ENCODE data around the gene ATP6V0D1. TPM values are rescaled to one million over a fixed set of nuclear protein-coding genes. Genes with fewer than 3 reads are reported as not detected.

Gene ATP6V0D1
- total and polyA plus RNA-seq, 11 donors = 18.6 to 141 (median 68.5) TPM

DNA sequence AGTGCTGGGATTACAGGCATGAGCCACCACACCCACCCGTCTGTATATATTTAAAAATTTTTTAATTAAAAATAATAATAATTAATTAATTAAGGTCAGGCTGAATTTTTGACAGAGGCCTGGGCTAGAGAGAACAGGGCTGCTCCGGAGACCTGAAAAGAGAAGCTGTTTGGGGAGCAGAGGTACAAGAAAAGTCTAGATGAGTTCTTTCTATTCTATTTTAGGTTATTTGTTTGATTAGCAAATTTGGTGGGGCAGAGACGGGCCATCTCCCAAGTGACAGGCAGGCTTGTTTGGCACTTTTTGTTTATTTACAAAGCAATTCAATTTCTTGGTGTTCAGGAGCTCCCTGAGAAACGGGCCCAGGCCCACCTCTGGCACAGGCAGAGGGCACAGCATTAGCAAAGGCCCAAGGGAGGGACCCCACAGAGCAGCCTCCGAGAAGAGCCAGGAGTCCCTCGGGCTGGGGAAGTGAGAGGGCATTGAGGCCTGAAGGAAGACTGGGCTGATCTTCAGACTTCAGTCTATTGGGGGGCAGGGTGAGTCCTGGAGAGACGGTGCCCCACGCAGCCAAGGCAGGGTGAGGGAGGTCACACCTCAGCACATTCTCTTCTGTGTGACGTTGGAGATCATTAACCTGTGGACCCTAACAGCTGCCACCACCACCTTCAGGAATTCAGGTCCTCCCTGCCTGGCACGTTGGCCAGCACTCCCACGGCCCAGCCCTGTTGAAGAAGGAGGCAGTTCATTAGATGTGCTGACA, 36.9 kb upstream of the ATP6V0D1 start:
- Histone ChIP-seq H3K4me3 (no peak overlapping the region), H3K4me1 (peaks cover 0 to 44% (median 8%) of the 10 kb centered on the region in 12 donors), H3K27me3 (no peaks in the 10 kb centered on the region), H3K9me3 (no peaks in the 10 kb centered on the region), H3K27ac (no peak overlapping the region), H3K36me3 (no peaks in the 10 kb centered on the region)
- DNase-seq (no peak), ATAC-seq (no peak)
- TF ChIP-seq POLR2A (IDR thresholded peaks at IDR 0.05) = no peak
- TF ChIP-seq, protein P1, sequence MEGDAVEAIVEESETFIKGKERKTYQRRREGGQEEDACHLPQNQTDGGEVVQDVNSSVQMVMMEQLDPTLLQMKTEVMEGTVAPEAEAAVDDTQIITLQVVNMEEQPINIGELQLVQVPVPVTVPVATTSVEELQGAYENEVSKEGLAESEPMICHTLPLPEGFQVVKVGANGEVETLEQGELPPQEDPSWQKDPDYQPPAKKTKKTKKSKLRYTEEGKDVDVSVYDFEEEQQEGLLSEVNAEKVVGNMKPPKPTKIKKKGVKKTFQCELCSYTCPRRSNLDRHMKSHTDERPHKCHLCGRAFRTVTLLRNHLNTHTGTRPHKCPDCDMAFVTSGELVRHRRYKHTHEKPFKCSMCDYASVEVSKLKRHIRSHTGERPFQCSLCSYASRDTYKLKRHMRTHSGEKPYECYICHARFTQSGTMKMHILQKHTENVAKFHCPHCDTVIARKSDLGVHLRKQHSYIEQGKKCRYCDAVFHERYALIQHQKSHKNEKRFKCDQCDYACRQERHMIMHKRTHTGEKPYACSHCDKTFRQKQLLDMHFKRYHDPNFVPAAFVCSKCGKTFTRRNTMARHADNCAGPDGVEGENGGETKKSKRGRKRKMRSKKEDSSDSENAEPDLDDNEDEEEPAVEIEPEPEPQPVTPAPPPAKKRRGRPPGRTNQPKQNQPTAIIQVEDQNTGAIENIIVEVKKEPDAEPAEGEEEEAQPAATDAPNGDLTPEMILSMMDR (IDR thresholded peaks at IDR 0.05) = no peak
- WGBS, 4 donors = 76 to 85% (median 83%) methylated on average over 11 of the region's 11 CpGs
- intact Hi-C loops (cut with DNase I) = loop anchor here in 4 of 10 donors (2.0 to 10.0 kb wide), 5 partner anchors 21 to 297 kb away; partner anchors contain the start of genes AGRP (in 3 of the 4) and ATP6V0D1 (in 3 of the 4)

DNA sequence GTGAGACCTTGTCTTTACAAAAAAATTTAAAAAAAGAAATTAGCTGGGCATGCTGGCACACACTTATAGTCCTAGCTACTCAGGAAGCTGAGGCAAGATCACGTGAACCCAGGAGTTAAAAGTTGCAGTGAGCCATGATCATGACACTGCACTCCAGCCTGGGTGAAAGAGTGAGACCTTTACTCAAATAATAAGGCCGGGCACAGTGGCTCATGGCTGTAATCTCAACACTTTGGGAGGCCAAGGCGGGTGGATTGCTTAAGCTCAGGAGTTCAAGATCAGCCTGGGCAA, 36.1 kb upstream of the ATP6V0D1 start:
- no peak for ATAC-seq
- intact Hi-C loops (cut with DNase I) = loop anchor here in 4 of 10 donors (2.0 to 10.0 kb wide), 4 partner anchors 20 to 298 kb away; partner anchors contain the start of genes AGRP (in 3 of the 4) and ATP6V0D1 (in 3 of the 4)

DNA sequence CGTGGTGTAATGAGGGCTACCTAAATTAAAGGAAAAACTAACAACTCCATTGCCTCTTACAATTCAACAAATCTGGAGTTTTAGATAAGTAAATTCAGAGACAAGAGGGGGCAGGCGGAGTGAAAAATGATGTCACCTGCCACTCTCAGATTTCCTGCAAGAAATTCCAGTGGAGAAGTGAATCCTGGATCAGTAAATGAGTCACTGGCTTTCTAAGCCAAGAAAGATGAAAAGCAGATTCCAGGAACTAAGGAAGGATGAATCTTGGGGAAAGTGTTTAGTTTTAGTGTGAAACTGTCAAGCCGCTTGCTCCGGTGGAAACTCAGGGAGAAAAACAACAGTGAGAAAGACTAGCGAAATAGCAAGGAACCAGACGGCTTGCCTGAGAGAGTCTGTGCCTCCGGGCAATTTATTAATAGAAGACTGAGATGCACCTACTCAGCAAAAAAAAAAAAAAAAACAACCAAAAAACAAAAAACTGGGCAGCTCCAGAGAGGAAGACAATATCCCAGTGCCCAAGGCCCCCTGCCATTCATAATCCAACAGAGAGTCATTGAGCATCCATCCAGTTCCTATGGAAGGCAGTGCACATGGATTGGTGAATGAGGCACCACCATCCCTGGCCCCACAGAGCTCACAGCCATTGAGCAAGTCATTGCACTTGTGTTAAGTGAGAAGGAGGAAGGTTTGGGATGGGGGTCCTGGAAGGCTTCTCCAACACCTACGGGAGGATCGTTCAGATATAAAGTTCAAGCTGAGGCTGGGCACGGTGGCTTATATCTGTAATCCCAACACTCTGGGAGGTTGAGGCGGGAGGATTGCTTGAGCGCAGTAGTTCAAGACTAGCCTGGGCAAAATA, 35.6 kb upstream of the ATP6V0D1 start:
- no peak overlapping the region for H3K4me3 ChIP-seq
- intact Hi-C loops (cut with DNase I) = loop anchor here in 4 of 10 donors (2.0 to 10.0 kb wide), 4 partner anchors 20 to 298 kb away; partner anchors contain the start of genes AGRP (in 3 of the 4) and ATP6V0D1 (in 3 of the 4)
- peaks cover 0 to 38% (median 4%) of the 10 kb centered on the region in 12 donors for H3K4me1 ChIP-seq
- TF ChIP-seq POLR2A (IDR thresholded peaks at IDR 0.05) = no peak
- TF ChIP-seq, protein P1 (IDR thresholded peaks at IDR 0.05) = no peak
- no peaks in the 10 kb centered on the region for H3K27me3 ChIP-seq
- no peaks in the 10 kb centered on the region for H3K9me3 ChIP-seq
- no peaks in the 10 kb centered on the region for H3K36me3 ChIP-seq
- 80 to 84% (median 83%) methylated on average over 12 of the region's 12 CpGs for WGBS, 4 donors
- DNase-seq (no peak), ATAC-seq (no peak)
- peak overlapping the region in 1 of 12 donors; percentile 17 for H3K27ac ChIP-seq

More for the DNA sequence above, 36.1 kb upstream of the ATP6V0D1 start:
- WGBS, 4 donors = 83 to 93% (median 88%) methylated on average over 3 of the region's 3 CpGs
- peaks cover 0 to 44% (median 8%) of the 10 kb centered on the region in 12 donors for H3K4me1 ChIP-seq
- H3K4me3 ChIP-seq = no peak overlapping the region
- no peaks in the 10 kb centered on the region for H3K9me3 ChIP-seq
- H3K27ac ChIP-seq = peak overlapping the region in 1 of 12 donors; percentile 17
- DNase-seq = no peak
- no peaks in the 10 kb centered on the region for H3K27me3 ChIP-seq
- no peaks in the 10 kb centered on the region for H3K36me3 ChIP-seq
- TF ChIP-seq, protein P1 (IDR thresholded peaks at IDR 0.05) = no peak
- TF ChIP-seq POLR2A (IDR thresholded peaks at IDR 0.05) = no peak
